Body of pancreas (tissue), 4 donors: ENCODE measurements around the gene NDUFC1.

Experiments used
- CTCF ChIP-seq, 7 experiments: fragments of 450-650 bp in 4 of 7; fragments of 200-600 bp in 3 of 7; sonication (generic) in 3 of 7; IDR thresholded peaks; one replicate each; pipeline ENCODE4 v1.5.1; 2016 to 2019; ENCODE audit warnings: antibody characterized with exemption in 7 of 7
- POLR2A ChIP-seq, 3 donors: fragments of 450-650 bp; IDR thresholded peaks; one replicate each; pipeline ENCODE4 v1.6.1; 2016; ENCODE audit warnings: antibody characterized with exemption in 3 of 3, mild to moderate bottlenecking in 2 of 3

DNA sequence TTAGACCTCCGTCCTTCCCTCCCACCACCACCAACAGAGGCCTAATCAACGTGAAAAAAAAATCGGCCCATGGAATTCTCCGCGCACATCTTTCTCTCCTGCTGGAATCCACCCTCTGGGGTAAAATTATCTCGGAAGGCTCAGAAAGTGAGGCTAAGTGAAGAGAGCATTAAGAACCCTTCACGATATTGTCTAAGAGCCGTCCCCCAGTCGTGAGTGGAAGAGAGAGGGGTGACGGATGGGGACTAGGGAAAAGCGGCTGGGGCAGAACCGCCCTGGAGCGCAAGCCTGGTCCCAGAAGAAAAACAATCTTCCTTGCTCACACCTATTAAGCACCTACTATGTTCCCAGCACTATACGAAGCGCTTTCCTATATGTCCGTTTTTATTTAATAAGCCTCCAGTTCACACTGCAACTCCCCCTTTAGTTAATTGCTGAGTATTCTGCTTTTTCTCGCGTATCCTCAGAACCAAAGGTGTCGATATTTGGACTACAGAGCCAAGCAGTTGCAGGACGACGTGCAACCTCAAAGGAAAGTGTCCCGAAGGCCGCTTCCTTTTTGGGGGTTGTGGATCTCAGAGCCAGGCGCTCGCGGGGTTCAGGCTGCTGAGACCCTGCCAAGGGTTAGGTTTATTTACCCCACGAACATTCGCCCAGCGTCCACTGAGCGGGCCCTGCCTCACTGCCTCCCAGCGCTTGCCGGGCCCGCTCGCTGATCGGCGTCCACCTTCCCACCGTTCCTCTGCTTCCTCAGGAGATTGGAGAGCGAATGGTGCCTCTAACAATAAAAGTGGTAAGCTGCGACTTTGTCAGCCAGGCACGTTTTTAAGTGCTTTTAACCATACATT is 23.1 kb downstream of the NDUFC1 start:
- TF ChIP-seq CTCF (IDR thresholded peaks at IDR 0.05) (no peak), POLR2A (IDR thresholded peaks at IDR 0.05) (no peak)
